HepG2 (cell line): ENCODE measurements around the gene WNT5B. TPM values are rescaled to one million over a fixed set of nuclear protein-coding genes. Genes with fewer than 3 reads are reported as not detected.

ENCODE experiments used
- CCDC6 ChIP-seq: sonication (generic); formaldehyde crosslinking; IDR thresholded peaks from 2 replicates; pipeline ENCODE4 v1.8.1; 2022; ENCODE audit warnings: mild to moderate bottlenecking, missing genetic modification reagents, moderate library complexity
- CENPX ChIP-seq: sonication (generic); formaldehyde crosslinking; IDR thresholded peaks from 2 replicates; pipeline ENCODE4 v1.9.0; 2021; ENCODE audit warnings: mild to moderate bottlenecking, missing genetic modification reagents, moderate library complexity
- FOSL2 ChIP-seq: sonication (generic); formaldehyde crosslinking; IDR thresholded peaks from 2 replicates; pipeline ENCODE4 v1.4.0; 2020; ENCODE audit warnings: missing genetic modification reagents
- NCOR1 ChIP-seq: fragments of 200-600 bp; sonication (generic); IDR thresholded peaks from 2 replicates; pipeline ENCODE4 v1.7.0; 2017; ENCODE audit warnings: antibody characterized with exemption, low read length, borderline replicate concordance
- RARG ChIP-seq: sonication (generic); formaldehyde crosslinking; IDR thresholded peaks from 2 replicates; pipeline ENCODE4 v1.4.0; 2020; ENCODE audit warnings: low read depth, mild to moderate bottlenecking, missing genetic modification reagents
- SIN3B ChIP-seq: fragments of 150-350 bp; IDR thresholded peaks from 2 replicates; pipeline ENCODE4 v1.6.1; 2014; ENCODE audit warnings: low read length
- SP140L ChIP-seq: sonication (generic); formaldehyde crosslinking; IDR thresholded peaks from 2 replicates; pipeline ENCODE4 v1.4.0; 2020; ENCODE audit warnings: missing genetic modification reagents, borderline replicate concordance
- TGIF2 ChIP-seq: IDR thresholded peaks from 2 replicates; pipeline ENCODE4 v1.6.1; 2016; ENCODE audit warnings: control low read depth, missing compliant biosample characterization
- XRCC5 ChIP-seq: fragments of 200-400 bp; formaldehyde crosslinking; optimal IDR thresholded peaks from 2 replicates; pipeline ENCODE3; 2017; ENCODE audit warnings: mild to moderate bottlenecking, low read length
- ZNF234 ChIP-seq: sonication (generic); formaldehyde crosslinking; conservative IDR thresholded peaks from 2 replicates; pipeline ENCODE4 v1.5.1; 2020; ENCODE audit warnings: mild to moderate bottlenecking, missing genetic modification reagents
- ZNF282 ChIP-seq: fragments of 450-650 bp; IDR thresholded peaks from 2 replicates; pipeline ENCODE4 v1.6.1; 2018; ENCODE audit not compliant: partially characterized antibody
- ZNF451 ChIP-seq: sonication (generic); formaldehyde crosslinking; IDR thresholded peaks from 2 replicates; pipeline ENCODE4 v1.5.0; 2020; ENCODE audit warnings: mild to moderate bottlenecking, missing genetic modification reagents
- ZNF510 ChIP-seq: sonication (generic); formaldehyde crosslinking; IDR thresholded peaks from 2 replicates; pipeline ENCODE4 v1.4.0; 2020; ENCODE audit warnings: low read depth, mild to moderate bottlenecking, missing genetic modification reagents
- ZNF550 ChIP-seq: sonication (generic); formaldehyde crosslinking; IDR thresholded peaks from 2 replicates; pipeline ENCODE4 v1.4.0; 2020; ENCODE audit warnings: mild to moderate bottlenecking, missing genetic modification reagents, borderline replicate concordance
- ZNF598 ChIP-seq: sonication (generic); formaldehyde crosslinking; IDR thresholded peaks from 2 replicates; pipeline ENCODE4 v1.5.1; 2020; ENCODE audit warnings: mild to moderate bottlenecking, missing genetic modification reagents, borderline replicate concordance
- ZNF619 ChIP-seq: sonication (generic); formaldehyde crosslinking; IDR thresholded peaks from 2 replicates; pipeline ENCODE4 v1.4.0; 2020; ENCODE audit warnings: mild to moderate bottlenecking, missing genetic modification reagents
- ZNF7 ChIP-seq: IDR thresholded peaks from 2 replicates; pipeline ENCODE4 v1.6.1; 2016; ENCODE audit warnings: missing biosample characterization, missing genetic modification reagents
- ZNF788 ChIP-seq: sonication (generic); formaldehyde crosslinking; IDR thresholded peaks from 2 replicates; pipeline ENCODE4 v1.5.0; 2020; ENCODE audit warnings: mild to moderate bottlenecking, missing genetic modification reagents, borderline replicate concordance
- ZSCAN22 ChIP-seq: sonication (generic); formaldehyde crosslinking; IDR thresholded peaks from 2 replicates; pipeline ENCODE4 v1.4.0; 2020; ENCODE audit warnings: mild to moderate bottlenecking, missing genetic modification reagents
- polyA plus RNA-seq, 8 experiments: library from polyadenylated mRNA; depleted of rRNA in 3 of 8; stranded (reverse) in 7 of 8; unstranded in 1 of 8; fragments of >200 nt; fragmentation: Illumina TruSeq in 4 of 8; extraction: Trizol in 4 of 8; gene quantifications; 2 replicates each; pipeline versions ENCODE4 v1.2.1 to v1.2.3, GENCODE V29; 2011 to 2016; ENCODE audit warnings: low read depth in 4 of 8, missing spikeins in 1 of 8, mixed read lengths in 1 of 8; ENCODE audit not compliant: insufficient read depth in 1 of 8
- total RNA-seq, 5 experiments: library from RNA; depleted of rRNA; stranded (reverse); fragments of >200 nt; fragmentation: Illumina TruSeq; extraction: Trizol; gene quantifications; 2 replicates each; pipeline ENCODE4 v1.2.3, GENCODE V29; 2016; ENCODE audit warnings: low read depth in 1 of 5
- TF ChIP-seq, protein P1 (sequence below): sonication (generic); formaldehyde crosslinking; IDR thresholded peaks from 2 replicates; pipeline ENCODE4 v1.5.0; 2020; ENCODE audit warnings: mild to moderate bottlenecking, missing genetic modification reagents
- TF ChIP-seq, protein P2 (sequence below): sonication (generic); formaldehyde crosslinking; IDR thresholded peaks from 2 replicates; pipeline ENCODE4 v1.4.0; 2020; ENCODE audit warnings: missing genetic modification reagents
- TF ChIP-seq, protein P3 (sequence below): sonication (generic); formaldehyde crosslinking; IDR thresholded peaks from 2 replicates; pipeline ENCODE4 v1.5.1; 2020; ENCODE audit warnings: missing genetic modification reagents, mild to moderate bottlenecking, borderline replicate concordance
- TF ChIP-seq, protein P4 (sequence below), 2 experiments: fragments of 450-650 bp in 1 of 2; sonication (generic) in 1 of 2; formaldehyde crosslinking; IDR thresholded peaks; 2 replicates each; pipeline versions ENCODE4 v1.5.0 to v1.8.0; 2020 to 2022; ENCODE audit warnings: mild to moderate bottlenecking in 1 of 2, missing genetic modification reagents in 1 of 2

The WNT5B gene
- total and polyA plus RNA-seq, 2 of the 13 experiments (the other 11 are each of a cell fraction or from before 2014, with no cell fraction given): 0.04 TPM; not detected in 1

DNA sequence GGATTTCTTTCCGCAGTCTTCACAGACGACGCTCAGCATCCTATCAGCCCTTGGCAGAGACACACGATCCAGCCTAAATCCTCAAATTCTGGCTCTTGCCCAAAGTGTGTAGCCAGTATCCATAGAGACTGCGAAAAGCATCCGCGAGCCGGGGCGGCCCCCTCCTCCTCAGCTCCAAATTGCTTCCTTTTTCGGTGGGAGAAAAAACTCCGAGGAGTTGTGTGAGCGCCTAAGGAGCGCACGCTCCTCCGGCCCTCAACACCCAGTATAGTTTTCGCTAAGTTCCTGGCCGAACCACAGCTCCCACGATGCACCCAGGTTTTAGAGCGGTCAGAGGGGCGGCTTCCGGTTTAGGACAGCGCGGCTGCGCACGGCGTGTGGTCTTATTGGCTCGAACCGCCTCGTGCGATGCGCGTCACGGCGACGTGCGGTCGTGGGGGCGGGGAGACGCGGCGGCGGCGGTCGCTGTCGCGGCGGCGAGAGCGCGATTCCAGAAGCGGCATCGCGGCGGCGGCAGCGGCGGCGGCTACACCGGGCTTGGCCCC is 61.6 kb downstream of the WNT5B start, which contains the start of gene ADIPOR2 (continued):
- TF ChIP-seq, protein P1, sequence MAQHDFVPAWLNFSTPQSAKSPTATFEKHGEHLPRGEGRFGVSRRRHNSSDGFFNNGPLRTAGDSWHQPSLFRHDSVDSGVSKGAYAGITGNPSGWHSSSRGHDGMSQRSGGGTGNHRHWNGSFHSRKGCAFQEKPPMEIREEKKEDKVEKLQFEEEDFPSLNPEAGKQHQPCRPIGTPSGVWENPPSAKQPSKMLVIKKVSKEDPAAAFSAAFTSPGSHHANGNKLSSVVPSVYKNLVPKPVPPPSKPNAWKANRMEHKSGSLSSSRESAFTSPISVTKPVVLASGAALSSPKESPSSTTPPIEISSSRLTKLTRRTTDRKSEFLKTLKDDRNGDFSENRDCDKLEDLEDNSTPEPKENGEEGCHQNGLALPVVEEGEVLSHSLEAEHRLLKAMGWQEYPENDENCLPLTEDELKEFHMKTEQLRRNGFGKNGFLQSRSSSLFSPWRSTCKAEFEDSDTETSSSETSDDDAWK (CRISPR knock-in tag): no peak
- TF ChIP-seq ZNF619 (CRISPR knock-in tag) (no peak), TGIF2 (CRISPR knock-in tag) (no peak; the same call in 1 of the 2 replicates), RARG (CRISPR knock-in tag) (no peak), SP140L (CRISPR knock-in tag) (no peak), ZNF550 (no peak), XRCC5 (no peak), ZNF234 (CRISPR knock-in tag) (no peak), ZNF282 (no peak), ZNF788 (CRISPR knock-in tag) (peak; percentile 82; the same call in 1 of the 2 replicates), CCDC6 (no peak), ZNF7 (CRISPR knock-in tag) (peak; percentile 43; the same call in 1 of the 2 replicates), ZNF510 (CRISPR knock-in tag) (0 out of 2 replicates have a peak, but pooled peaks have one; percentile 78), ZSCAN22 (peak; percentile 65; the same call in 1 of the 2 replicates), ZNF598 (no peak), NCOR1 (no peak; the same call in 1 of the 2 replicates), ZNF451 (CRISPR knock-in tag) (no peak; the same call in 1 of the 2 replicates), SIN3B (0 out of 2 replicates have a peak, but pooled peaks have one; percentile 22), FOSL2 (CRISPR knock-in tag) (no peak), CENPX (CRISPR knock-in tag) (no peak)
- TF ChIP-seq, protein P2, sequence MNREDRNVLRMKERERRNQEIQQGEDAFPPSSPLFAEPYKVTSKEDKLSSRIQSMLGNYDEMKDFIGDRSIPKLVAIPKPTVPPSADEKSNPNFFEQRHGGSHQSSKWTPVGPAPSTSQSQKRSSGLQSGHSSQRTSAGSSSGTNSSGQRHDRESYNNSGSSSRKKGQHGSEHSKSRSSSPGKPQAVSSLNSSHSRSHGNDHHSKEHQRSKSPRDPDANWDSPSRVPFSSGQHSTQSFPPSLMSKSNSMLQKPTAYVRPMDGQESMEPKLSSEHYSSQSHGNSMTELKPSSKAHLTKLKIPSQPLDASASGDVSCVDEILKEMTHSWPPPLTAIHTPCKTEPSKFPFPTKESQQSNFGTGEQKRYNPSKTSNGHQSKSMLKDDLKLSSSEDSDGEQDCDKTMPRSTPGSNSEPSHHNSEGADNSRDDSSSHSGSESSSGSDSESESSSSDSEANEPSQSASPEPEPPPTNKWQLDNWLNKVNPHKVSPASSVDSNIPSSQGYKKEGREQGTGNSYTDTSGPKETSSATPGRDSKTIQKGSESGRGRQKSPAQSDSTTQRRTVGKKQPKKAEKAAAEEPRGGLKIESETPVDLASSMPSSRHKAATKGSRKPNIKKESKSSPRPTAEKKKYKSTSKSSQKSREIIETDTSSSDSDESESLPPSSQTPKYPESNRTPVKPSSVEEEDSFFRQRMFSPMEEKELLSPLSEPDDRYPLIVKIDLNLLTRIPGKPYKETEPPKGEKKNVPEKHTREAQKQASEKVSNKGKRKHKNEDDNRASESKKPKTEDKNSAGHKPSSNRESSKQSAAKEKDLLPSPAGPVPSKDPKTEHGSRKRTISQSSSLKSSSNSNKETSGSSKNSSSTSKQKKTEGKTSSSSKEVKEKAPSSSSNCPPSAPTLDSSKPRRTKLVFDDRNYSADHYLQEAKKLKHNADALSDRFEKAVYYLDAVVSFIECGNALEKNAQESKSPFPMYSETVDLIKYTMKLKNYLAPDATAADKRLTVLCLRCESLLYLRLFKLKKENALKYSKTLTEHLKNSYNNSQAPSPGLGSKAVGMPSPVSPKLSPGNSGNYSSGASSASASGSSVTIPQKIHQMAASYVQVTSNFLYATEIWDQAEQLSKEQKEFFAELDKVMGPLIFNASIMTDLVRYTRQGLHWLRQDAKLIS (CRISPR knock-in tag): no peak; the same call in 1 of the 2 replicates
- TF ChIP-seq, protein P3, sequence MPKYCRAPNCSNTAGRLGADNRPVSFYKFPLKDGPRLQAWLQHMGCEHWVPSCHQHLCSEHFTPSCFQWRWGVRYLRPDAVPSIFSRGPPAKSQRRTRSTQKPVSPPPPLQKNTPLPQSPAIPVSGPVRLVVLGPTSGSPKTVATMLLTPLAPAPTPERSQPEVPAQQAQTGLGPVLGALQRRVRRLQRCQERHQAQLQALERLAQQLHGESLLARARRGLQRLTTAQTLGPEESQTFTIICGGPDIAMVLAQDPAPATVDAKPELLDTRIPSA: no peak
- TF ChIP-seq, protein P4, sequence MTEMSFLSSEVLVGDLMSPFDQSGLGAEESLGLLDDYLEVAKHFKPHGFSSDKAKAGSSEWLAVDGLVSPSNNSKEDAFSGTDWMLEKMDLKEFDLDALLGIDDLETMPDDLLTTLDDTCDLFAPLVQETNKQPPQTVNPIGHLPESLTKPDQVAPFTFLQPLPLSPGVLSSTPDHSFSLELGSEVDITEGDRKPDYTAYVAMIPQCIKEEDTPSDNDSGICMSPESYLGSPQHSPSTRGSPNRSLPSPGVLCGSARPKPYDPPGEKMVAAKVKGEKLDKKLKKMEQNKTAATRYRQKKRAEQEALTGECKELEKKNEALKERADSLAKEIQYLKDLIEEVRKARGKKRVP (CRISPR knock-in tag; IDR thresholded peaks at IDR 0.05): peak in 1 of 2 experiments; percentile 73; a peak in 2 of 4 replicates
